ENCODE data around the gene CXCL16.
A peak's percentile ranks its signal among the peaks of the same experiment; 100 is the strongest.
"Not testable (repeated sequence)": the region's sequence is repeated elsewhere in the genome, so short reads cannot be mapped to it uniquely, and the experiment has no call there.

The CXCL16 gene

GRCh38 chr17:4696437-4696805, 43.3 kb downstream of the CXCL16 start:
- no peak overlapping the region for H3K4me3 ChIP-seq (ENCODE audit: low read length)
- DNase-seq (ENCODE audit: low read depth) = no peak

GRCh38 chr17:4693416-4693815, 46.3 kb downstream of the CXCL16 start:
- peak; percentile 33 for DNase-seq (ENCODE audit: low read depth)
- no peak for TF ChIP-seq CTCF (IDR thresholded peaks at IDR 0.05; ENCODE audit: insufficient read depth, low read depth, low read length, missing control alignments)
- no peak overlapping the region for H3K4me3 ChIP-seq (ENCODE audit: low read length)

More at GRCh38 chr17:4696437-4696805, 43.3 kb downstream of the CXCL16 start:
- TF ChIP-seq CTCF (IDR thresholded peaks at IDR 0.05; ENCODE audit: insufficient read depth, low read depth, low read length, missing control alignments) = no peak

GRCh38 chr17:4691686-4692085, 48.0 kb downstream of the CXCL16 start:
- TF ChIP-seq CTCF (IDR thresholded peaks at IDR 0.05; ENCODE audit: insufficient read depth, low read depth, low read length, missing control alignments) = no peak
- no peak for DNase-seq (ENCODE audit: low read depth)
- no peak overlapping the region for H3K4me3 ChIP-seq (ENCODE audit: low read length)

GRCh38 chr17:4690745-4691144, 49.0 kb downstream of the CXCL16 start:
- no peak for TF ChIP-seq CTCF (IDR thresholded peaks at IDR 0.05; ENCODE audit: insufficient read depth, low read depth, low read length, missing control alignments)
- no peak overlapping the region for H3K4me3 ChIP-seq (ENCODE audit: low read length)
- DNase-seq (ENCODE audit: low read depth) = no peak

- not testable (repeated sequence) for H3K4me3 ChIP-seq (ENCODE audit: low read length); DNase-seq (ENCODE audit: low read depth)
These were observed 49.9 kb downstream of the CXCL16 start for GRCh38 chr17:4689872-4690271.

GRCh38 chr17:4683739-4684138, 56.0 kb downstream of the CXCL16 start:
- DNase-seq (ENCODE audit: low read depth); H3K4me3 ChIP-seq (ENCODE audit: low read length): not testable (repeated sequence)

Data from epithelial cell of esophagus (primary cell).